ENCODE data around the gene CYP4X1.

DNA sequence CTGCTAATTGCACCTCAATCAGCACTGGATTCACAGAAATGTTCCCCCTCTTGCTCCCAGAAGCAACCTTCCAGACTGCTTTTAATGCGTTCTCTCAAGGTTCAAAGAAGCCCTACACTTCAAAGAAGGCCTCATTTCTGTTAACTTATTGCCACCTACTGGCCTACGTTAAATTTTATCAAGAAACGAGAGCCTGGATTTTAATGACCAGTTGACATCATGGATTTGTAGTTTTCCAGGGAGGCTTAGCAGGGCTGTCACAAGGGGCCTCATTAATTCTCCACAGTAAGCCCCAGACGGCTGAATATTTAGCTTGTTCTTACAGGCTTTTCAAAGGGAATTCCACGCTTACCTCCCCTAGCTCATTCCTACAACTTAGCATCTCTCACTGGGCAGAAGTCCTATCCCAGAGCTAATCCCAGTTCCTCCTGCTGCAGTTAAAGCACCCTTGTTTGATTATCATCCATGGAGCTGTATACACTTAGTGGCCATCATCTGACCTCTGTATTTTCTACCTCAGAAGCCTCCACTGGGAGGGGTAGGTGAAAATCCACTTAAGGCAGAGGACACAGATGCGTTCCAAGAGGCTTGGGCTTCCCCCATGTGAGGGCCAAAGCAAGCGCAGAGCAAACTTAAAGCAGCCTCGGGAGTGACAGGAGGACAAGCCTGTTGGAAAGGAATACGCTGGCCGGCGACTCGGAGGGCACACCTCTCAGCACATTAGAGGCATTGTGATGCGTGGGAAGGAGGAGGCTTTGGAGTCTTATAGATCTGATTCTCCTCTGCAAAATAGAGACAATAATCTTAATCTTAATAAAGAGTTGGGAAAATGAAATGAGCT lies 32.2 kb upstream of the CYP4X1 start:
- no peak for TF ChIP-seq POLR2A (IDR thresholded peaks at IDR 0.05; ENCODE audit: low read length)
- TF ChIP-seq GATA1 (IDR thresholded peaks at IDR 0.05; ENCODE audit: low read depth, low read length), result no peak

Measured in erythroblast (primary cell).